WTC11 (cell line): ENCODE results near the gene PPP1R14D.

Experiments
- FOXP1 ChIP-seq: sonication (generic); formaldehyde crosslinking; IDR thresholded peaks from 2 replicates; pipeline ENCODE4 v1.8.0; 2022; ENCODE audit warnings: missing genetic modification reagents, mild to moderate bottlenecking, moderate library complexity, borderline replicate concordance
- NFYB ChIP-seq: sonication (generic); formaldehyde crosslinking; conservative IDR thresholded peaks from 2 replicates; pipeline ENCODE4 v1.8.0; 2022; ENCODE audit warnings: low read depth, missing genetic modification reagents
- NR2C2 ChIP-seq: sonication (generic); formaldehyde crosslinking; IDR thresholded peaks from 2 replicates; pipeline ENCODE4 v1.8.0; 2022; ENCODE audit warnings: mild to moderate bottlenecking, missing genetic modification reagents
- TCF7 ChIP-seq: sonication (generic); formaldehyde crosslinking; IDR thresholded peaks from 2 replicates; pipeline ENCODE4 v1.8.0; 2022; ENCODE audit warnings: mild to moderate bottlenecking, low read depth, missing genetic modification reagents, moderate library complexity
- ZNF138 ChIP-seq: sonication (generic); formaldehyde crosslinking; conservative IDR thresholded peaks from 2 replicates; pipeline ENCODE4 v1.8.1; 2022; ENCODE audit warnings: mild to moderate bottlenecking, moderate library complexity, missing genetic modification reagents
- TF ChIP-seq, protein P1 (sequence below): fragments of 200-600 bp; IDR thresholded peaks from 2 replicates; pipeline ENCODE4 v1.8.0; 2022; ENCODE audit warnings: antibody characterized with exemption

DNA sequence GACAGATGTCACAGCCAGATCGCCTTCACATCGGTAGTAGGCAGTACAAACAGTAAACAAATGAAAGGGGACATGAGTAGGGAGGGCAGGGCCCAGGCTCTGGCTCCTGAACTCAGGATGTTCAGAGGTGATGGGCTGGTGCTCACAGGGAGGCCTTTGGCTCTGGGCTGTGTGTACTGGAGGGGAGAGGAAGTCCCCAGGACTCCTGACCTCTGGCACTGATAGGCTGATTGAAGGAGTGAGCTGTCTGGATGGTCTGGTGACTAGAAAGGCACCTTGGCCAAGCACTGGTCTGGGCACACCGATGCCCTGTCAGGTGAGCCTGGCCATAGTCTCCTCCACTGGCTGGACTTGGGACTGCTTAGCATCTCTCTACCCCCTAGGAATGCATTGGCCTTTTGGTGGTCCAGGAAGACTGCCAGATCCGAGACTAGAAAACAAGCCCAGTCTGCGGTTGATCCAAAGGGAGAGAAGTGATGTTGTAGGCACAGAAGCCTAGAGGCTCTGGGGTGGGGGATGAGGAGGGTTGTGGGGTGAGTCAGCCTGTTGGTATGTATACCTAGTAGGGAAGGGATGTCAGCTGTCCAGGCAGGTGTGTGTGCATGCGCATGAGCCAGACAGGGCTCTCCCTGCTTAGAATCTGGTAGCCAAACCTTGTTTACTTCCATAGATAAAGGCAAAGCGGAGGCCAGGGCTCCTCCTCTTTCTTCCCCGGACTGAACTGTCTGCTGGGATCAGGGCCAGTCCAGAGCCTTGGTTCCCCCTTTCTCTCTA lies 17.2 kb upstream of the PPP1R14D start:
- TF ChIP-seq, protein P1, sequence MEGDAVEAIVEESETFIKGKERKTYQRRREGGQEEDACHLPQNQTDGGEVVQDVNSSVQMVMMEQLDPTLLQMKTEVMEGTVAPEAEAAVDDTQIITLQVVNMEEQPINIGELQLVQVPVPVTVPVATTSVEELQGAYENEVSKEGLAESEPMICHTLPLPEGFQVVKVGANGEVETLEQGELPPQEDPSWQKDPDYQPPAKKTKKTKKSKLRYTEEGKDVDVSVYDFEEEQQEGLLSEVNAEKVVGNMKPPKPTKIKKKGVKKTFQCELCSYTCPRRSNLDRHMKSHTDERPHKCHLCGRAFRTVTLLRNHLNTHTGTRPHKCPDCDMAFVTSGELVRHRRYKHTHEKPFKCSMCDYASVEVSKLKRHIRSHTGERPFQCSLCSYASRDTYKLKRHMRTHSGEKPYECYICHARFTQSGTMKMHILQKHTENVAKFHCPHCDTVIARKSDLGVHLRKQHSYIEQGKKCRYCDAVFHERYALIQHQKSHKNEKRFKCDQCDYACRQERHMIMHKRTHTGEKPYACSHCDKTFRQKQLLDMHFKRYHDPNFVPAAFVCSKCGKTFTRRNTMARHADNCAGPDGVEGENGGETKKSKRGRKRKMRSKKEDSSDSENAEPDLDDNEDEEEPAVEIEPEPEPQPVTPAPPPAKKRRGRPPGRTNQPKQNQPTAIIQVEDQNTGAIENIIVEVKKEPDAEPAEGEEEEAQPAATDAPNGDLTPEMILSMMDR, result no peak
- TF ChIP-seq NR2C2 (no peak), TCF7 (no peak), NFYB (CRISPR knock-in tag) (no peak), FOXP1 (CRISPR knock-in tag) (no peak), ZNF138 (CRISPR knock-in tag) (no peak)
